GM13977 (cell line): ENCODE results near the gene TNRC6B.
"Not testable (repeated sequence)": the region's sequence is repeated elsewhere in the genome, so short reads cannot be mapped to it uniquely, and the experiment has no call there.

Experiments
- DNase-seq: peaks from one replicate; pipeline ENCODE4 v3.0.0; 2012; ENCODE audit warnings: low spot score
- CTCF ChIP-seq: IDR thresholded peaks from 2 replicates; pipeline ENCODE4 v1.5.1; 2012; ENCODE audit warnings: mild to moderate bottlenecking, control low read depth; ENCODE audit not compliant: insufficient read depth; ENCODE audit errors: extremely low read depth, missing control alignments
- in situ Hi-C: fragments of 300-500 bp; cut with MboI; formaldehyde crosslinking; loops from one replicate; pipeline ENCODE4 v1.12.0; 2022; ENCODE audit warnings: low sequenced_read_pairs, low pct_unique_long_range_greater_than_20kb, mixed read lengths, inconsistent platforms; ENCODE audit not compliant: unreplicated experiment

TNRC6B gene

GRCh38 chr22:40305625-40306024 is 127.9 kb downstream of the TNRC6B start:
- in situ Hi-C loops = no loop called here
- TF ChIP-seq CTCF = no peak
- no peak for DNase-seq

- in situ Hi-C loops = no loop called here
- TF ChIP-seq CTCF = no peak
- DNase-seq = no peak
Measured at GRCh38 chr22:40308999-40309573, 131.4 kb downstream of the TNRC6B start.

- DNase-seq = no peak
- TF ChIP-seq CTCF = no peak
- in situ Hi-C loops = no loop called here
Measured at GRCh38 chr22:40309631-40310030, 131.9 kb downstream of the TNRC6B start.

- no peak for DNase-seq
- TF ChIP-seq CTCF = no peak
- in situ Hi-C loops = no loop called here
Measured at GRCh38 chr22:40310081-40310767, 132.5 kb downstream of the TNRC6B start.

GRCh38 chr22:40310768-40311120 is 133.0 kb downstream of the TNRC6B start:
- in situ Hi-C loops = no loop called here
- DNase-seq = no peak
- TF ChIP-seq CTCF = no peak

GRCh38 chr22:40311646-40312045 is 133.9 kb downstream of the TNRC6B start:
- in situ Hi-C loops, DNase-seq: not testable (repeated sequence)

- TF ChIP-seq CTCF = no peak
- DNase-seq = no peak
- in situ Hi-C loops = no loop called here
Measured at GRCh38 chr22:40312050-40312449, 134.3 kb downstream of the TNRC6B start.
